Measurements from ENCODE around the gene MAGEE1.

GRCh38 chrX:76433219-76433618, 5.7 kb downstream of the MAGEE1 start:
- no peak for TF ChIP-seq CTCF (IDR thresholded peaks at IDR 0.05)
- no peak for TF ChIP-seq SIN3A (IDR thresholded peaks at IDR 0.05; ENCODE audit: borderline replicate concordance, insufficient read depth, low read depth, low read length)
- no peak for TF ChIP-seq POLR2AphosphoS5 (IDR thresholded peaks at IDR 0.05; ENCODE audit: low read depth, low read length)
- no peak for TF ChIP-seq REST (IDR thresholded peaks at IDR 0.05; ENCODE audit: insufficient read depth in 1 of 2, low read depth in 2 of 2, low read length in 1 of 2)
- no peak for TF ChIP-seq TCF7L2 (IDR thresholded peaks at IDR 0.05; ENCODE audit: low read depth, low read length)
